ENCODE measurements around the gene MEGF9. TPM values are rescaled to one million over a fixed set of nuclear protein-coding genes. Genes with fewer than 3 reads are reported as not detected.

Gene MEGF9
- polyA plus RNA-seq, 1 of the 3 experiments (the other 2 are of a cell fraction) = 1.8 TPM

- no peak for TF ChIP-seq IRF3 (IDR thresholded peaks at IDR 0.05; ENCODE audit: low read depth, low read length)
These were observed 157.1 kb downstream of the MEGF9 start (continued) for GRCh38 chr9:120557205-120557604.

GRCh38 chr9:120556775-120557174 lies 157.5 kb downstream of the MEGF9 start:
- POLR2A ChIA-PET = no interaction called here
- Histone ChIP-seq H3F3A (replicated peaks; ENCODE audit: insufficient read depth) (no peaks in the 10 kb centered on the region), H3K27ac (ENCODE audit: low read depth in 2 of 2, low read length in 1 of 2) (no peak overlapping the region; a peak in 1 of 4 replicates), H3K9ac (no peak overlapping the region), H3K4me3 (ENCODE audit: low read depth in 2 of 2, low read length in 1 of 2) (no peak overlapping the region), H3K9me2 (no peaks in the 10 kb centered on the region), H4K20me1 (ENCODE audit: insufficient read depth) (no peaks in the 10 kb centered on the region), H3K4me2 (no peak overlapping the region), H2AFZ (ENCODE audit: low read depth) (no peak overlapping the region), H3K79me2 (ENCODE audit: insufficient read depth) (peaks cover 45% of the 10 kb centered on the region; the same call in 1 of the 2 replicates), H3K4me1 (ENCODE audit: control insufficient read depth in 1 of 2, insufficient read depth in 2 of 2, low read depth in 1 of 2, low read length in 1 of 2) (no peaks in the 10 kb centered on the region), H3K27me3 (ENCODE audit: insufficient read depth) (no peaks in the 10 kb centered on the region), H3K36me3 (replicated peaks in 1 of 2; ENCODE audit: control insufficient read depth in 1 of 2, insufficient read depth in 2 of 2, low read length in 1 of 2) (peaks cover 5 to 7% of the 10 kb centered on the region in 2 experiments), H3K9me3 (no peaks in the 10 kb centered on the region)
- CTCF ChIA-PET = interaction anchor here (0.6 to 0.7 kb wide), 2 partner anchors 31 to 80 kb away, joined by 3 read pairs; no protein-coding TSS in a partner anchor
- 91% methylated on average over 3 of the region's 3 CpGs for WGBS (ENCODE audit: low lambda C conversion rate)
- TF ChIP-seq USF2 (IDR thresholded peaks at IDR 0.05; ENCODE audit: borderline replicate concordance, low read depth, low read length) = no peak
- TF ChIP-seq CTCF (IDR thresholded peaks at IDR 0.05) = no peak
- TF ChIP-seq CHD2 (IDR thresholded peaks at IDR 0.05; ENCODE audit: low read length, partially characterized antibody) = no peak
- no peak for TF ChIP-seq POLR2AphosphoS5 (IDR thresholded peaks at IDR 0.05; ENCODE audit: low read depth, low read length)
- TF ChIP-seq USF1 (IDR thresholded peaks at IDR 0.05; ENCODE audit: borderline replicate concordance, low read depth) = no peak
- no peak for TF ChIP-seq NFIC (IDR thresholded peaks at IDR 0.05; ENCODE audit: borderline replicate concordance)
- no peak for TF ChIP-seq FOXJ3 (CRISPR knock-in tag; IDR thresholded peaks at IDR 0.05)
- TF ChIP-seq MXI1 (IDR thresholded peaks at IDR 0.05; ENCODE audit: low read depth, low read length) = no peak
- TF ChIP-seq NRF1 (IDR thresholded peaks at IDR 0.05; ENCODE audit: low read depth, low read length) = no peak
- TF ChIP-seq MEF2A (IDR thresholded peaks at IDR 0.05; ENCODE audit: borderline replicate concordance, low read depth) = no peak
- DNase-seq = no peak

Measured in SK-N-SH (cell line).